Measurements from ENCODE around the gene RBM28.

GRCh38 chr7:128303133-128303532 lies 40.6 kb downstream of the RBM28 start:
- TF ChIP-seq CTCF (IDR thresholded peaks at IDR 0.05) (no peak), POLR2A (IDR thresholded peaks at IDR 0.05) (no peak), POLR2AphosphoS5 (IDR thresholded peaks at IDR 0.05; ENCODE audit: insufficient read depth in 1 of 2, low read depth in 1 of 2) (no peak)
